Activated CD4-positive, alpha-beta memory T cell treated with anti-CD3 and anti-CD28 coated beads for 36 hours (primary cell): ENCODE results near the gene TCERG1L. TPM values are rescaled to one million over a fixed set of nuclear protein-coding genes. Genes with fewer than 3 reads are reported as not detected.

Source experiments
- CTCF ChIA-PET: fragments of 350-600 bp; sonication (Branson Sonifier 250); formaldehyde crosslinking; loops from one replicate; lab custom pipeline; 2021; ENCODE audit warnings: antibody characterized with exemption, inconsistent platforms; lab: Charles Lee
- POLR2A ChIA-PET: fragments of 350-600 bp; sonication (Branson Sonifier 250); formaldehyde crosslinking; loops from one replicate; lab custom pipeline; 2021; ENCODE audit warnings: antibody characterized with exemption; lab: Charles Lee
- DNase-seq: peaks from one replicate; pipeline ENCODE4 v3.0.0-alpha.2; 2020
- H3K27ac Mint-ChIP-seq: one replicate; pipeline ENCODE4 v1.8.0; 2021; ENCODE audit warnings: mixed read lengths
- H3K27me3 Mint-ChIP-seq: one replicate; pipeline ENCODE4 v1.8.0; 2021; ENCODE audit warnings: mixed read lengths
- H3K36me3 Mint-ChIP-seq: one replicate; pipeline ENCODE4 v1.8.0; 2021; ENCODE audit warnings: mixed read lengths
- H3K4me1 Mint-ChIP-seq: one replicate; pipeline ENCODE4 v1.8.0; 2021; ENCODE audit warnings: low read depth, mixed read lengths
- H3K4me3 Mint-ChIP-seq: one replicate; pipeline ENCODE4 v1.8.0; 2021; ENCODE audit warnings: mild to moderate bottlenecking, mixed read lengths
- H3K9me3 Mint-ChIP-seq: one replicate; pipeline ENCODE4 v1.8.0; 2021; ENCODE audit warnings: mixed read lengths
- intact Hi-C: fragments of 100-400 bp; cut with micrococcal nuclease; formaldehyde crosslinking; loops from one replicate; pipeline ENCODE4 v1.15.1; 2023
- total RNA-seq, 2 experiments: library from RNA; stranded (reverse); gene quantifications; one replicate each; pipeline ENCODE4 v1.2.3, GENCODE V29; 2021

The TCERG1L gene
- total RNA-seq, 2 experiments from 2014 or later: not detected

GRCh38 chr10:131188494-131188893, 123.0 kb downstream of the TCERG1L start:
- Mint-ChIP-seq H3K4me3 (no peak overlapping the region), H3K9me3 (peaks cover 13% of the 10 kb centered on the region), H3K4me1 (no peaks in the 10 kb centered on the region), H3K27ac (no peak overlapping the region), H3K27me3 (no peaks in the 10 kb centered on the region), H3K36me3 (no peaks in the 10 kb centered on the region)
- no peak for DNase-seq
- ChIA-PET CTCF (no interaction called here), POLR2A (no interaction called here)
- intact Hi-C loops: no loop called here

- no peak overlapping the region for H3K27ac Mint-ChIP-seq
- ChIA-PET POLR2A (no interaction called here), CTCF (no interaction called here)
- no peaks in the 10 kb centered on the region for H3K36me3 Mint-ChIP-seq
- H3K4me1 Mint-ChIP-seq: no peaks in the 10 kb centered on the region
- no peak overlapping the region for H3K4me3 Mint-ChIP-seq
- peaks cover 7% of the 10 kb centered on the region for H3K9me3 Mint-ChIP-seq
- intact Hi-C loops: no loop called here
- DNase-seq: no peak
- H3K27me3 Mint-ChIP-seq: no peaks in the 10 kb centered on the region
Observed at GRCh38 chr10:131187926-131188325, 123.6 kb downstream of the TCERG1L start.

GRCh38 chr10:131187274-131187673, 124.2 kb downstream of the TCERG1L start:
- ChIA-PET POLR2A (no interaction called here), CTCF (no interaction called here)
- H3K9me3 Mint-ChIP-seq: peaks cover 3% of the 10 kb centered on the region
- no peak overlapping the region for H3K4me3 Mint-ChIP-seq
- intact Hi-C loops: no loop called here
- H3K27me3 Mint-ChIP-seq: no peaks in the 10 kb centered on the region
- no peaks in the 10 kb centered on the region for H3K36me3 Mint-ChIP-seq
- no peak for DNase-seq
- H3K4me1 Mint-ChIP-seq: no peaks in the 10 kb centered on the region
- H3K27ac Mint-ChIP-seq: no peak overlapping the region

- Mint-ChIP-seq H3K4me3 (no peak overlapping the region), H3K27me3 (no peaks in the 10 kb centered on the region), H3K27ac (no peak overlapping the region), H3K36me3 (no peaks in the 10 kb centered on the region), H3K4me1 (no peaks in the 10 kb centered on the region), H3K9me3 (no peaks in the 10 kb centered on the region)
- intact Hi-C loops: no loop called here
- DNase-seq: no peak
- CTCF ChIA-PET: no interaction called here
- POLR2A ChIA-PET: no interaction called here
Observed at GRCh38 chr10:131186547-131187253, 124.8 kb downstream of the TCERG1L start.

- POLR2A ChIA-PET: no interaction called here
- CTCF ChIA-PET: no interaction called here
- Mint-ChIP-seq H3K27ac (no peak overlapping the region), H3K9me3 (no peaks in the 10 kb centered on the region), H3K4me3 (no peak overlapping the region), H3K36me3 (no peaks in the 10 kb centered on the region), H3K4me1 (no peaks in the 10 kb centered on the region), H3K27me3 (no peaks in the 10 kb centered on the region)
- intact Hi-C loops: no loop called here
- DNase-seq: no peak
Observed at GRCh38 chr10:131184503-131184902, 127.0 kb downstream of the TCERG1L start.

- Mint-ChIP-seq H3K27ac (no peak overlapping the region), H3K4me1 (no peaks in the 10 kb centered on the region), H3K9me3 (no peaks in the 10 kb centered on the region), H3K36me3 (no peaks in the 10 kb centered on the region), H3K27me3 (no peaks in the 10 kb centered on the region), H3K4me3 (no peak overlapping the region)
- POLR2A ChIA-PET: no interaction called here
- DNase-seq: no peak
- CTCF ChIA-PET: no interaction called here
- intact Hi-C loops: no loop called here
Observed at GRCh38 chr10:131183546-131184045, 127.9 kb downstream of the TCERG1L start.

- Mint-ChIP-seq H3K36me3 (no peaks in the 10 kb centered on the region), H3K4me1 (no peaks in the 10 kb centered on the region), H3K27me3 (no peaks in the 10 kb centered on the region), H3K27ac (no peak overlapping the region), H3K9me3 (no peaks in the 10 kb centered on the region), H3K4me3 (no peak overlapping the region)
- CTCF ChIA-PET: no interaction called here
- no peak for DNase-seq
- POLR2A ChIA-PET: no interaction called here
- intact Hi-C loops: no loop called here
Observed at GRCh38 chr10:131181456-131181855, 130.1 kb downstream of the TCERG1L start.

- H3K4me3 Mint-ChIP-seq: no peak overlapping the region
- ChIA-PET CTCF (no interaction called here), POLR2A (no interaction called here)
- no peak for DNase-seq
- no peaks in the 10 kb centered on the region for H3K9me3 Mint-ChIP-seq
- intact Hi-C loops: no loop called here
- H3K36me3 Mint-ChIP-seq: no peaks in the 10 kb centered on the region
- no peaks in the 10 kb centered on the region for H3K4me1 Mint-ChIP-seq
- H3K27me3 Mint-ChIP-seq: no peaks in the 10 kb centered on the region
- no peak overlapping the region for H3K27ac Mint-ChIP-seq
Observed at GRCh38 chr10:131180740-131181415, 130.6 kb downstream of the TCERG1L start.

- ChIA-PET CTCF (no interaction called here), POLR2A (no interaction called here)
- peaks cover 2% of the 10 kb centered on the region for H3K9me3 Mint-ChIP-seq
- no peaks in the 10 kb centered on the region for H3K27me3 Mint-ChIP-seq
- intact Hi-C loops: no loop called here
- no peak overlapping the region for H3K4me3 Mint-ChIP-seq
- no peaks in the 10 kb centered on the region for H3K4me1 Mint-ChIP-seq
- no peak overlapping the region for H3K27ac Mint-ChIP-seq
- H3K36me3 Mint-ChIP-seq: no peaks in the 10 kb centered on the region
- no peak for DNase-seq
Observed at GRCh38 chr10:131180086-131180485, 131.4 kb downstream of the TCERG1L start.

GRCh38 chr10:131179361-131179760, 132.2 kb downstream of the TCERG1L start:
- no peaks in the 10 kb centered on the region for H3K27me3 Mint-ChIP-seq
- ChIA-PET CTCF (no interaction called here), POLR2A (no interaction called here)
- H3K27ac Mint-ChIP-seq: no peak overlapping the region
- intact Hi-C loops: no loop called here
- no peaks in the 10 kb centered on the region for H3K4me1 Mint-ChIP-seq
- no peaks in the 10 kb centered on the region for H3K36me3 Mint-ChIP-seq
- no peak for DNase-seq
- H3K9me3 Mint-ChIP-seq: peaks cover 2% of the 10 kb centered on the region
- no peak overlapping the region for H3K4me3 Mint-ChIP-seq

- H3K4me3 Mint-ChIP-seq: no peak overlapping the region
- H3K9me3 Mint-ChIP-seq: peaks cover 2% of the 10 kb centered on the region
- H3K36me3 Mint-ChIP-seq: no peaks in the 10 kb centered on the region
- DNase-seq: no peak
- intact Hi-C loops: no loop called here
- POLR2A ChIA-PET: no interaction called here
- H3K27ac Mint-ChIP-seq: no peak overlapping the region
- CTCF ChIA-PET: no interaction called here
- no peaks in the 10 kb centered on the region for H3K27me3 Mint-ChIP-seq
- H3K4me1 Mint-ChIP-seq: no peaks in the 10 kb centered on the region
Observed at GRCh38 chr10:131178521-131179331, 132.8 kb downstream of the TCERG1L start.
